Measurements from ENCODE around the gene SEMA3E.

SEMA3E gene

DNA sequence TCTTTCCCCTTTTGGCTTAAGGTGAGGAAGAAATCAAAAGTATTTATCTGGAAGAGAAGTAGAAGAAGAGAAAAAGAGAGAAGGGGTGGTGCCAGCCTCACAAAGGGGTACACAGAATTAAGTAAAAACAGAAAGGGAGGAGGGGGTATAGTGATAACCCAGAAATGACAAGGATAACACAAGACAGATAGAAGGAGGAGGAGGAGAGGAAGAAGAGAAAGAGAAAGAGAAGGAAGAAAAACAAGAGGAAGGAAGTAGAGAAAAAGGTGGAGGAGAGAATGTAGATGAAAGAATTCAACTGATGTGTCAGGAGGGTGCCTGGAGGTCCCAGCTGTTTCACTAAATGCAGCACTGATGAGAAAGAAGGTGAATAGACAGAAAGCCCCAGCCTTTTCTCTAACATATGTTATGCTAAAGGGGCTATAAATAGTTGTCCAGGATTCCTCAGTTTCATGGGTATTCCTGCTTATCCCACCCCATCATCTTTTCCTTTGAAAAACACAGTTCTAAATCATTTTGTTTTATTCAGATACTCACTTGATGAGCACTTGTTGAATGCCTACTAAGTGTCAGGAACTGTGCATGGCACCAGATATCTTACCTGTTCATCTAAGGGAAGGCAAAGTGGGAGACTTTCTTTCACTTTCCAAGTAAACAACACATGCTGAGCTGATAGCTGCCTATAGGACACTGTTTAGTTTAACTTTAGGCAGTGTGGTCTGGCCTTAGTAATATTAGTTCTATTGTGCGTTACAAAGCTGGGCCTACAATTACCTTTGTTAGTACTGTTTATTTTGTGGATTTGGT lies 8.0 kb downstream of the SEMA3E start:
- DNase-seq = no peak

GRCh38 chr7:83640240-83640639 lies 8.7 kb downstream of the SEMA3E start:
- no peak for DNase-seq

GRCh38 chr7:83633516-83633915 lies 15.4 kb downstream of the SEMA3E start:
- no peak for DNase-seq

DNA sequence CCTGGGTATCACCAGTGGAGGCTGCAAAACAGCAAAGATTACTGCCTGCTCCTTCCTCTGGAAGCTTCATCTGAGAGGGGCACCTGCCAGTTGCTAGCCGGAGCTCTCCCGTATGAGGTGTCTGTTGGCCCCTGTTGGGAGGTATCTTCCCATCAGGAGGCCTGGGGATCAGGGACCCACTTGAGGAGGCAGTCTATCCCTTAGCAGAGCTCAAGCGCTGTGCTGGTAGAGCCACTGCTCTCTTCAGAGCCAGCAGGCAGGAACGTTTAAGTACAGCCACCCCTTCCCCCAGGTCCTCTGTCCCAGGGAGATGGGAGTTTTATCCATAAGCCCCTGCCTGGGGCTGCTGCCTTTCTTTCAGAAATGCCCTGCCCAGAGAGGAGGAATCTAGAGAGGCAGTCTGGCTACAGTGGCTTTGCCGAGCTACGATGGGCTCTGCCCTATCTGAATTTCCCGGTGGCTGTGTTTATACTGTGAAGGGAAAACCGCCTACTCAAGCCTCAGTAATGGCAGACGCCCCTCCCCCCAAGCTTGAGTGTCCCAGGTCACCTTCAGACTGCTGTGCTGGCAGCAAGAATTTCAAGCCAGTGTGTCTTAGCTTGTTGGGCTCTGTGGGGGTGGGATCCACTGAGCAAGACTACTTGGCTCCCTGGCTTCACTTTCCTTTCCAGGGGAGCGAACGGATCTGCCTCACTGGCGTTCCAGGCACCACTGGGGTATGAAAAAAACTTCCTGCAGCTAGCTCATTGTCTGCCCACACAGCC lies 19.6 kb downstream of the SEMA3E start:
- DNase-seq = no peak

GRCh38 chr7:83617858-83618257 lies 31.1 kb downstream of the SEMA3E start:
- no peak for DNase-seq

GRCh38 chr7:83614112-83614511 lies 34.8 kb downstream of the SEMA3E start:
- DNase-seq = no peak

DNA sequence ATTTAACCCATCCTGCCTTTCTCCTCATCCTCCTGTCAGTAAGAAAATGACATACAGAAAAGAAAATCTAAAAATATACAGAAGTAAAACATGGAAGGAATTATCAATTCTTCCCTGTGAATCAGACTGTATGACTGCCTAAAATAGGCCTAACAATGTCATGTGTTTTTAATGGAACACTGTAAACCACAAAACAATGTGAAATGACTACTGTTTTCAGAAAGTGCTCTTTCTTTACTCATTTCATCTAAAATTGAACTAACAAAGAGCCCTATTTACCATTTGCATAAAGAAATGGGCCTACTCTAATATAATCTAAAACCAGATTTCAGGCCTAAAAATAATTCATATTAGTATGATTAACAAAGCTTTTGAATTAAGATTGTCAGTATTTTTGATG lies 35.7 kb downstream of the SEMA3E start:
- no peak for DNase-seq

GRCh38 chr7:83611776-83612175 lies 37.2 kb downstream of the SEMA3E start:
- DNase-seq = no peak

GRCh38 chr7:83610649-83611304 lies 38.2 kb downstream of the SEMA3E start:
- DNase-seq = no peak

DNA sequence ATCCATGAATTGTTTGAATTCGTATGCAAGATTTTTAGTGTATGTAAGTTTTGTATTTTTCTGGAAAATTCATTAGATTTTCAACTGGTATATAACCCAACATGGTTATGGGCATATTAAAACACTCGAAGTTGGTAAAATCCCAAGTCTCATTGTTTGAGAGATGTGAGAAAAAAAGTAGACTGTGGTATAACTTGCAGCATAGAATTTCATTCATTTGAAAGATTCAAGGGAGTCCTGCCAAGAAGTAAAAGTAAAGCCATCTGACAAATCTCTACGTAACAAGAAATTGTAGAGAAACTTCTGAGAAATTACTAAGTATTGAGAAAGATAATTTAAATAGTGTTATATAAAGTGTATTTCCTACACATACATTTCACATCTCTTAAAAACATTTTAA lies 40.2 kb downstream of the SEMA3E start:
- DNase-seq = no peak

GRCh38 chr7:83603649-83604048 lies 45.3 kb downstream of the SEMA3E start:
- DNase-seq = no peak

DNA sequence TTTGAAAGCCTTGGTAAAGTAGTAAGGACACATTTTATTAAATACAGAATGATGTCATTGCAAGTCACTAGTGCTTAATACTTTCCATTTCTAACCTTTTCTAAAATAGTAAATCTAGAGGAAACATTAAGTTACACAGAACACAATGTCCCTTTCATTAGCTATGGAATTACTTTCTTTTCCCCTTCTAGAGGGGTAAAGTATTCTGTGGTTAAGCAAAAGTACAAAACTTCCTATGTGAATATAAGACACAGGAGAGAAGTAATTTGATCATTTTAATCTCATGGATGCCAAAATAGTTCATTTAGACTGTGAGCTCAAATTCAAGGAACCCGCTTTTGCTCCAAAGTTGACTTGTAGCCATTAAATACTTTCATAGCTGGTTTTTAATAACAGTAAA lies 49.8 kb downstream of the SEMA3E start:
- no peak for DNase-seq

DNA sequence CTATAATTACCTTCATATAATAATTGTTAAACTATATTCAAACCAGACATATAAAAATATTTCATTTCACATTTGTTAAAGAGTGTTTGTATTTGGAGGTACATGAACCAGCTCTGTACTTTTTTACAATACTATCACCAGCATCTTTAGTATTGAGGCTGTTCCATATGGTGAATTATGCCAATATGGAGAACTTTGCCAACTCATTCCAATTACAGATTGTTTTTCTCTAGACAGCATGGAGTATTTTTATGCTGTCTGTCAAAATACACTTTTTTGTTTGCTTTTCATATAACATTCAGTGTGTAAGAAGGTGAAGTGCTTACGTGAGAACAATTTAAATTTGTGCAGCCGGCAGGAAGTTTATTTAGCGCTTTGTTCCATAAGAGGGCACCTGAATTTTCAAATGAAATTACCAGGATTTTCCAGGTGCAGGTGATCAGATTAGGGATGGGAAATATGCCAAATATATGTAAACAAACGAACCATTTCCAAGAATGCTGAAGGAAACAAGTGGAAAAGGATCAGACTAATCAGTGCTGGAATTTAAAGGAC lies 54.9 kb downstream of the SEMA3E start:
- no peak for DNase-seq

DNA sequence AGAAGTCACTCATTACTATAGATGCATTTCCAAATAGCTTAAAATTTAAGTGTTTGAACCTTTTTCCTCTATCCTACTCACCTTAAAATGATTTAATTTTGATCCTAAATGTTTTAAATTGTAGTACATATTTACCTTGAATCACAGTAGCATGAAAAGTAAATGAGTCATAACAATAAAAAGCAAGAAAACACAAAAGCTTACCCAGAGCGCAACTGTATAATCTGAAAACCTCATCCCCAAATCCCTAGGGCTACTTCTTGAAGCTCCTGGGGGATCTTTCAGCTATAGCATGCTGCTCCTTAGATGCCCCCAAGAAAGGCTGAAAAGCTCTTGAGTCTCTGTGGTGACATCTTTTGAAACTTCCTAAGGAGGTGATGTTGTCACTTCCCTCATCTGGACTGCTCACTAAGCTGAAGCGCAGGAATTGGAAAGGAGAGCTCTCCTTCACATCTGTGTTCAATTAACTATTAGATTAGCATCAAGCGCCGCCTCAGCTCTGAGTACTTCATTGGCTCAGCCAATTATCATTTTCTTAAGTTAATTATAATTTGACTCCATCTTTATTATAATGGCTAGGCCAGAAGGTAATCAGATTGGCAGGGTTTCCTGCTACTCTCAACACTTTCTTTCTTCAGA lies 60.2 kb downstream of the SEMA3E start:
- DNase-seq = no peak

DNA sequence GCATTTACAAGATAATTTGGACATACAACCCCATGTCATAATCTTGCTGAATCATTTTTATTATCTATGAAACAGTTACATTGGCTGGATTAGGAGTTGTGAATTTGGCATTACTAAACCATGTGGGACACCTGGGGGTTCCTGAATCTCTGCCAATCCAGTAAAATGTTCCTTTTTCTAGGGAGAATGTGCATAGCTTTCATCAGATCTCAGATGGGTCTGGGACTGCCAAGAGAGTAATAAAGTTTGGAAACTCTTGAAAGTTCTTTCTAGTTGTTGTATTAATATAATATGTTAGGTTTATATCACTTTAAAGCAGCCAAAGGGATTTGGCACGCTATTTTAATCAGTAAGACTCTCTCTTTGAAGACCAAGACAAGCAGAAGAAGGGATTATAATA lies 62.7 kb downstream of the SEMA3E start:
- DNase-seq = no peak

DNA sequence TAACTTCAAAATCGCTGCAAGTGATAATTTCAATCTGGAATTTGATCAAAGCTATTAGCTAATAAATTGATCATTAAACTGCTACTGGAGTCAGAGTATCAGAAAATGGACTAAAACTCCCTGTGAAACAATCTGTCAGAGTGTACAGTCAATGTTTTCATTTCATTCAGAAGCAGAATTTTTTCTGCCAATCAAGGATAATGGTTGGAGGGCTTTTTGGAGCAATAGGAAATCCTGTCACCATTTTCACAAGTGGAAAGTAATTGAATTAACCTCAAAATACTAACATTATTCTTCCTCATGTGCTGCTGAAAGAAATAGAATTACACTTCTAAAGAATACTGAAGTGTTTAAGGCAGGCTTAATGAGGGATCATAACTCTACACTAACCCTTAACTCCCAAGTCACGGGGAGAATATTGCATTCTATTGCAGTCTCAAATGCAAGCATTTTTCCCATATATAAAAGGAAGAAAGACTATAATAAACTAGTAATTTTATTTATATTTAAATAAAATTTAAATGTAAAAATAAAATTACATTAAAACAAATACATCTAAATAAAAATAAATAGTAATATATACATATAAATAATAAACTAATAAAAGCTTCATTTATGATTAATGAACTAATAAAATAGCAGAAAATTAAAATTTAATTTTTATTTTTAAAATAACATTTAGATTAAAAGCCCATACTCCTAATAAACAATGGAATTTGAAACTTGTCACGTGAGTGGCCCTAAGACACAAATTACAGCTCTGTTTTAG lies 67.1 kb downstream of the SEMA3E start:
- DNase-seq = no peak

DNA sequence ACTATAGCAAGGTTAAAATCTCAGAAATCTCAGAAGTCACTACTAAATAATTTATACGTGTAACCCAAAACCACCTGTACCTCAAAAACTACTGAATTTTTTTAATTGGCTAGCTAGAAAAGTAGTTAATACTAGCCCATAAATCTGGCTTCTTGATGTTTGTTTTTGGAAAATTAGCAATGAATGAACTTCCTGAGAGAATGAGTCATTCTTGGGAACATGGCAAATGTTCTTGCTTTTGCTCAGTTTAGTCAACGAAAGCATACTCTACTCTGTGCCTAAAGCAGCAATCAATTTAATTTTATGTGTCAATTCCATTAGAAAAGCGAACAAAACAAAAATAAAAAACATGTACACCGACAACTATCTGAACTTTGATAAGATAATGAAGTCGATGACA lies 69.2 kb downstream of the SEMA3E start:
- no peak for DNase-seq

DNA sequence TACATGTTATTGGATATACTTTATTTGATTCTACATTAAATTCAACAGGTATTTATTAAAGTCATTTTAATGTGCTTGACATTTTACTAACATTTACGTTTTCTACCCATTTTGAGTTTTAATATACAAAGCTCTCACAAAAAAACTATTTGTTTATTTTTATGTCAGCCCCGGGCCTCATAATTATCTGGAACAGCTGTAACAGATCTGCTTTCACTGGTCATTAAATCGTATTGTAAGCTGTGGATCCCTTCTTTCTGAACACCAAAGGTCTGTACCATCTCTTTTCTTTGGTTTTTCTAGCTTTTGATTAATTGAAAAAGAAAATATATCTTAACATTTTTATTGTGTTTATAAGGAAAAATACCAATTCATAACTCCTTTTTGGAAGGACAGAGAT lies 73.5 kb downstream of the SEMA3E start:
- DNase-seq = no peak

DNA sequence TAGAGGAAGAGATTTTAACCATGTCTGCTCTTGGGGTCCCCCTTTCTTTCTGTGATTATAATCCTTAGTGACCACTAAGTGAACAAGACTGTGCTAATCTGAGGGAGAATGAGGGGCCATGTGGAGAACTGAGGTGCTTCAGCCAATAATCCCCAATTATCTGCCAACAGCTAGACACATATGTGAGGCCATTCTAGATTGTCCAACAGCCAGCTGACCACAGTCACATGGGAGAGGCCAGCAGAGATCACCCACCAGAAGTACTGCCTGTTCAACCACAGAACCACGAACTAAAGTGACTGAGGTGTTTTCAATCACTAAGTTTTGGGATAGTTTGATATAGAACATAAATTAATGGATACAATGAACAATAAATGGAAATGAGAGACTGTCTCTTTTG lies 74.3 kb downstream of the SEMA3E start:
- no peak for DNase-seq

DNA sequence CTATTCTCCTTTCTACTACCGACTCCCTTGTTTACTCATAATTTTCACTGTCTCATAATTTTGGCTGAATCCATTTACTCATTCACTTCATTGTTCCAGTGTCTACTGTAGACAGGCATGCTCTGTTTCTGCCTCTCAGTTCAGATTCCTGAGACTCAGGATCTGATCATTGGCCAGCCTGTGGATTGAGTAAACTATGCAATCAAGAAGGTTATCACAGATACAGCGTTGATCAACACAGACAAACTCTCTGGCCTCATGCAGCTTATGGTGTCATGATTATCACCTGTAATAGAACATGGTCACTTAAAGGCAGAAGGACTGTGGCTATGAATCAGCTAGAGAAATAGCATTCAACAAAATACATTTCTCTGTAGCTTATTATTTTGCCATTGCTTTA lies 86.0 kb downstream of the SEMA3E start:
- no peak for DNase-seq

DNA sequence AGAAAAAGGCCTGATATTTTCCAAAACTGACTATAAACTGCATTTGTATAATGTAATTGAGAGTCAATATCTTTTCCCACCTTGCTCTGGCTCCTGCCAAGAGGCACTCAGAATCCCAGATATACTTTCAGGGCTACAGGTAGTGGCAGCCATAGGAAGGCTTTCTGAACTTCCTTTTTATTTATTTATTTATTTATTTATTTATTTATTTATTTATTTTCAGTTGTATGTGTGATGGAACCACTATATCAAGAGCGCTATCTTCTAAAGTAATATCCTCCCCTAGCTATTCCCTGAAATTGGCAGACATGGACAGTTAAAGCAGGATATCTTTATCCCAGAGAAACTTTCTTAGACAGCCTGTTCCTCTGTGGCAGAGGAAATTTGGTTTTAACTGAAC lies 86.7 kb downstream of the SEMA3E start:
- no peak for DNase-seq

DNA sequence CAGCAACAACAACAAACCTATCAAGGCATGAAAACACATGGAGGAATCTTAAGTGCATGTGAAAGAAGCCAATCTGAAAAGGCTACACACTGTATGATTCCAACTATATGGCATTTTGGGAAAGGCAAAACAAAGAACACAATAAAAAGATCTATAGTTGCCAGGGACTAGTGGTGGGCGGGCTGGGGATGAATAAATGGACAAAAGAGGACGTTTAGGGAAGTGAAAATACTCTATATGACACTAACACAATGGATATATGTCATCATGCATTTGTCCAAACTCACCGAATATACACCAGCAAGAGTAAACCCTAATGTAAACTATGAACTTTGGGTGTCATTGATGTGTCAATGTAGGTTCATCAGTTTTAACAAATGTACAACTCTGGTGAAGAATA lies 89.1 kb downstream of the SEMA3E start:
- DNase-seq = no peak

Measured in effector CD8-positive, alpha-beta T cell (primary cell).